Testis (tissue), 2 donors: Measurements from ENCODE around the gene ANAPC15.

Experiments
- CTCF ChIP-seq, 3 experiments: fragments of 450-650 bp in 2 of 3; fragments of 200-600 bp in 1 of 3; sonication (generic) in 1 of 3; IDR thresholded peaks; one replicate each; pipeline ENCODE4 v1.5.1; 2016 to 2019; ENCODE audit warnings: antibody characterized with exemption in 3 of 3, mild to moderate bottlenecking in 2 of 3, moderate library complexity in 1 of 3
- POLR2A ChIP-seq: fragments of 450-650 bp; IDR thresholded peaks from one replicate; pipeline ENCODE4 v1.6.1; 2017; ENCODE audit warnings: antibody characterized with exemption, mild to moderate bottlenecking, moderate library complexity

- TF ChIP-seq POLR2A (no peak), CTCF (IDR thresholded peaks at IDR 0.05) (peak; percentile 73 to 81 (median 74))
These were observed 21.2 kb downstream of the ANAPC15 start for GRCh38 chr11:72091292-72091691.
